Activated CD4-positive, CD25-positive, alpha-beta regulatory T cell (primary cell): ENCODE data around the gene INTS2.
"Not testable (repeated sequence)": the region's sequence is repeated elsewhere in the genome, so short reads cannot be mapped to it uniquely, and the experiment has no call there.

ENCODE experiments used
- DNase-seq, 4 experiments: peaks; one replicate each; lab custom pipeline; 2025; lab: John Stamatoyannopoulos, UW

Gene INTS2

DNA sequence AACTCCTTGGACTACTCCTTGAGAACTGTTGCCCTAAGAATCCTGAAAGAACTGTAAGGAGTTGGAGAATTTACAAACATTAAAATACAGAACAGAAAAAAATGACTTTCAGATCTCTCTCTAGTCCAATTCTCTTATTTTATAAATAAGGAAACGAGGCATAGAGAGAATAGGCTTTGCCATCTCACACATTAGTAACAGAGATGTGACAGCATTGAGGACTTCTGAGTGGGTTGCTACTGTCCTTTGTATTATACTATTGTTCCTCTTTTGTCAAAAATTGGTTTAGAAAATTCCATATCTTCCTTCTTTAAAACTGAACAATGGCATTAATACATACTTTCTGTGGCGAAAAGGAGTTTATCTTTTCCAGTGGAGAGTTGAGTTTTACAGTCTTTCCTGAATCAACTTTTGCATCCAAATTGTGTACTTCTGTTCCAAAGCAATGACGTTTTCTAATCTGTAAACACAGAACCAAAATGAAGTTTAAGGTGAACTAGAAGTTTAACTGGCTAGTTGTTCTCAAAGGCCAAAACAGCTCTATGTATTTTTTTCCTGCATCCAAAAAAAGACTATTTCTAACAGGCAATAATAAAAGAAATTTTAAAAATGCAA, 80.9 kb downstream of the INTS2 start:
- no peak for DNase-seq

DNA sequence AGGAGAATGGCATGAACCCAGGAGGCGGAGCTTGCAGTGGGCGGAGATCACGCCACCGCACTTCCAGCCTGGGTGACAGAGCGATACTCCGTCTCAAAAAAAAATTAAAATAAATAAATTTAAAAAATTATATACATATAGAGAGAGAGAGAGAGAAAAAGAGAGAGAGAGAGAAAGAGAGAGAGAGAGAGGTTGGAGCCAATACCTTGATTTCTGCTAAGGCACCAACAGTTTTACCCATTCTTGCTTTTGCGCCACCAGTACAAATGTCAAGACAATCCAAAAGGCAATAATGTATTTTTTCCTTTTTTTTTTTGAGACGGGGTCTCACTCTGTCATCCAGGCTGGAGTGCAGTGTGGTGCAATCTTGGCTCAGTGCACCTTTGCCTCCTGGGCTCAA, 81.7 kb downstream of the INTS2 start:
- DNase-seq = no peak

DNA sequence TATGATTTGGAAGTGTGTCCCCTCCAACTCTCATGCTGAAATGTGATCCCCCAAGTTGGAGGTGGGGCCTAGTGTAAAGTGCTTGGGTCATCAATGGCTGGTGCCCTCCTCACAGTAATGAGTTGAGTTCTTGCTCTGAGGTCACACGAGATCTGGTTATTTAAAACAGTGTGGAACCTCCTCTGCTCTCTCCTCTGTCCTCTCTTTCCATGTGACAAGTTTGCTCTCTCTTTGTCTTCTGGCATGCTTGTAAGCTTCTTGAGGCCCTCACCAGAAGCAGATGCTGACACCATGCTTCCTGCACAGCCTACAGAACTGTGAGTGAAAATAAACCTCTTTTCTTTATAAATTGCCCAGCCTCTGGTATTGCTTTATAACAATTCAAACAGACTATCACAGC, 84.3 kb downstream of the INTS2 start:
- DNase-seq = no peak

DNA sequence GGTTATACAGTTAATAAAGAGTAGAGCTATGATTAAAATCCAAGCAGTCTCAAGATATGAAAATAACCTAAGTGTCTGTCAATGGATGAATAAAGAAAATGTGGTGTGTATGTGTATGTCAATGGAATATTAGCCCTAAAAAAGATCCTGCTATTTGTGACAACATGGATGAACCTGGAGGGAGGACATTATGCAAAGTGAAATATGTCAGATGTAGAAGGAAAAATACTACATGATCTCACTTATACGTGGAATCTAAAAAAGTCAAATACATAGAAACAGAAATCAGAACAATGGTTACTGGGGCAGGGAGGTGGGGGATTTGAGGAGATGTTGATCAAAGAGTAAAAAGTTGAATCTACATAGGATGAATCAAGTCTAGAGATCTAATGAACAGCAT, 84.9 kb downstream of the INTS2 start:
- no peak for DNase-seq

DNA sequence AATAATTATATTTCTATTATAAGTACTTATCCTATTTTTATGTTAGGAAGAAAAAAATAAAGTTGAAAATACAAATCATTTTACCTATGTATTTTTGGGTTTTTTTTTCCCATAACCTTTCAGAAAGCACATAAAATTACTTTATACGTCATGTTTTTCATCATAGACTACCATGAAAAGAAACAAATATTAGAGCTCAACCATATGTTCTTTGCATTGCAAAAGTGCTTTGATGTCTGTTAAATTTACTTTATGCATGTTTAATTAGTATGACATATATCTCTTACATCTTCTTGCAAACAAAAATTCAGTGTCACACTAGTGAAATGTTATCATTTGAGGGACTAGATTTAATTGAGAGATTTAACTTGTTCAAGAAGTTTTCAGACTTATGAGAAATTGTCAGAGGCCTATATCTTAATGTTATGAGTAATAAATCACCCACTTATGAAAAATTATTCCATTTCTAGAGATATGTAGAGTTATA, 88.4 kb downstream of the INTS2 start:
- no peak for DNase-seq

DNA sequence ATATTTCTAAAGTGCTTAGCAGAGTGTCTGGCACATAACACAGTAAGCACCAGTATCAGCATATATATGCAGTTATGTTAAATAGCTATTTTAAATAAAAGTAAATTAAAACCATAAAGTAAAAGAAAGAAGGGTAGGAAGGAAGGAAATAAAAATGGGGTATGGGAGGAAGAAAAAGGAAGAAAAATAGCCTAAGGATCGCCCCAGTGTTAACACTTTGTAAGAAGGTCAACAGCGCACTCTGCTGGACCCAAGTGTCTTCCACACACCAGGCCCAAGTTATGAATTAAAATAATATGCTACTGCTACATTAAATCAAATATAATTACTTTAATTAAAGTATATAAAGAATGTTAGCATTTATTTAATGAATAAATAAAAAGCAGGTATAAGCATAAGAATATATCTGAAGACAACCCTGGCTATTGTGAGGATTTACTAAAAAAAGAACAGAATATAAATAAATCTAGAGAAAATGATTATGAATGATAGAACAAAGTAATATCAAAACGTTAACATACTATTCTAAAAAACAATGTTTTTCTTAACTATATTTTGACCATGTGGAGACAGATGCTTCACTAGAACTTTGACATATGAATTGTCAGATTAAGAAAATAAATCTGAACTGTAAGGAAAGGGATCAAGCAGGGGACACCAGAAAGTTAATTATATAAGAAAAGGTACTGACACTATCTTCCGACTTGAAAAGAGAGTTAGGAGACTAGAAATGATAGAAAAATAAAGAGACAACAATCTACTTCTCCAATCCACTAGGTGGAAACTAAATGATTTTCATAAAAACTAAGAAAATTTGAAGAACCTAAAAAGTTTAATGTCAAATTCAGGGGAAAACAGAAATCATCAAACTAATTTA, 90.4 kb downstream of the INTS2 start:
- peak; percentile 8 to 19 (median 11) for DNase-seq

DNA sequence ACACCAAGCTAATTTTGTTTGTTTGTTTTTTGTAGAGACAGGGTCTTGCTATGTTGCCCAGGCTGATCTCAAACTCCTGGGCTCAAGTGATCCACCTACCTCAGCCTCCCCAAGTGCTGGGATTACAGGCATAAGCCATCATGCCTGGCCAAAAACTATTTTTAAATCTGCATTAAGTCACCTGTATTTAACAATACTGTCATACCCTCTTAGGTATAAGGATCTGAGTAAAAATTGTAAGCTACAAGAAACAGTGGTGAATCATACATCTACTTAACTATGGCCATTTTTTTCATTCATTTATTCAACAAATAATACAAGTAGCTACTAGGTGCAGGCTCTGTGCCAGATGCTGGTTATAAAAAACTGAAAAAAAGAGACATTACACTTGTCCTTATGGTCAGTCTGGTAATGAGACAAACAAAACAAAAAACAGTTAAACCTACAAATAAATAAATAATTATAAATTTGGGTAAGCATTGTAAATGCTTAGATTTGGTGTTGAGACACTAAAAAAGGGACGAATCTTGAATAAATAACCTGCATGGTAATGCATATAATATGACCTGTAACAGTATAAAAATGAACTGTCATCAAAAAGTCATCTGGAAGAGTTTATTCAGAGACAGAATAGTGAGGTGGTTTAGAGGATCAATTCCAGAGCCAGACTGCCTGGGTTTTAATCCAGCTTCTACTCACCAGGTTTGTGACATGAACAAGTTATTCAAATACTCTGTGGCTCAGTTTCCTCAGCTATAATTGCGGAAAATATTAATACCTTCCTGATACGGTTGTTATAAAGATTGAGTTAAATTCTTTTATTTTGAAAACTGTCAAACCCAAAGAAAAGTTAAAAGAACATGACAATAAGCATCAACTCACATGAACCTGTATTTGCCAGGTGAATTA, 91.3 kb downstream of the INTS2 start:
- no peak for DNase-seq

DNA sequence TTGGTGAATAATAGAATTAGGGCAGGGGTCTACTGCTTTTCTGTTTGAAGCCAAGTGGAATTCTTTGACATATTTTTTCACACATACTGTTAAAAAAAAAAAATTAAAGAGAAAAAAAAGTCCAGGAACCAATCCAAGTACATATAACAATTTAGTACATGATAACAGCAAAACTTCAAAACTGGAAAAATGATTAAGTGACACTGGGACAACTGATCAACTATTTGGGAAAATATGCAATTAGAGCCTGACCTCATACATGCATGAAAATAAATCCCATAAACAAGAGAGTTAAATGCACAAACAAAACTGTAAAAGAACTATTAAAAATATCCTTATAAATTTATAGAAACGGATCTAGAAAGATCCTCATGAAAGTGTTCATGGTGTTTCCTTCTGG, 92.2 kb downstream of the INTS2 start:
- no peak for DNase-seq

DNA sequence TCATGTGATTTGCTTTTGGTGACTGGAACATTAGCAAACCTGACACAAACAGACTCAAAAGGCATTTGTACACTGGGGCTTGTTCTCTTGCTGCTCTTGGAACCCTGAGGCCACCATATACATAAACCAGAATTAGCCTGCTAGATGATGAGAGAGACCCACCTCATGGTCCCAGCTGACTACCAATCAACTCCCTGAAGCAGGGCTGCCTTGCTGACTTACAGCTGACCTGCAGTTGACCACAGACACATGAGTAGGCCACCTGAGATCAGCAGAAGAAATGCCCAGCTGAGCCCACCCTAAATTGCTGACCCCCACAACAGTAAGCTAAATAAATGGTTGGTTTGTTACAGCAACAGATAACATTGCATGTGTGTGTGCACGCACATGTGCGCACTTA, 93.2 kb downstream of the INTS2 start:
- no peak for DNase-seq

DNA sequence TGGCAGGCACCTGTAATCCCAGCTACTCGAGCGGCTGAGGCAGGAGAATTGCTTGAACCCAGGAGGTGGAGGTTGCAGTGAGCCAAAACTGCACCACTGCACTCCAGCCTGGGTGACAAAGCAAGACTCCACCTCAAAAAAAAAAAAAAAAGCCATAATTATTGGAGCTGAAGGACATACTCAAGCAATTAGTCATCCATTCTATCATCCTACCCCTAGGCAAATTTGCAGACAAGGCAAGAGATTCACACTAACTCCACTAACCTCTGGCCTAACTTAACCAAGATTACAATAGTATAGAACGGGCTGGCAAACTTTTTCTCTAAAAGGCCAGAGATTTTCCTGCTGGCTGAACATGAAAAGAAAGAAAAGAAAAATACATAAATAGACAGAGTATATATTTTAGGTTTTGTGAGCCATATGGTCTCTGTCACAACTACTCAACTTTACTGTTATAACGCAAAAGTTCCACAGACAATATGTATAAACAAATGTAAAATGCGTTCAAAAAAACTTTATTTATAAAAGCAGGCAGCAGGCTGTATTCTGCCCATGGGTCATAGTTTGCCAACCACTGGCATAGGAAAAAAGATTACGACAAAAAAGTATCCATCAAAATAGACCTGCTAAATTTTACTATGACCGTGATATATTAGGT, 94.1 kb downstream of the INTS2 start:
- no peak for DNase-seq

DNA sequence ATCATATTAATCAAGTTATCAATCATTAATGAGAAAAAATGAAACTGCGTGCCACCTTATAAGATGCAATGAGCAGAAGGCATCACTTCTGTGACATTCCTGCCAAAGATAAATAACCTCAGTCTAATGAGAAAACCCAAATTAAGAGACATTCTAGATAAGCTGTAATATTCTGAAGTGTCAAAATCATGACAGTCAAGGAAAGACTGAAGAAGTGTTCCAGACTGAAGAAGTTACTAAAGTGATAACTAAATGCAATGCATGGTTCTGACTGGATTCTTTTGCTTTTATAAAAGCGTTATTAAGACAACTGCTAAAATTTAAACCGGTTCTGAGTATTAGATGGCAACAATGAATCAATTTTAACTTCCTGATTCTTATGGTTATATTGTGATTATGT, 95.3 kb downstream of the INTS2 start:
- no peak for DNase-seq

DNA sequence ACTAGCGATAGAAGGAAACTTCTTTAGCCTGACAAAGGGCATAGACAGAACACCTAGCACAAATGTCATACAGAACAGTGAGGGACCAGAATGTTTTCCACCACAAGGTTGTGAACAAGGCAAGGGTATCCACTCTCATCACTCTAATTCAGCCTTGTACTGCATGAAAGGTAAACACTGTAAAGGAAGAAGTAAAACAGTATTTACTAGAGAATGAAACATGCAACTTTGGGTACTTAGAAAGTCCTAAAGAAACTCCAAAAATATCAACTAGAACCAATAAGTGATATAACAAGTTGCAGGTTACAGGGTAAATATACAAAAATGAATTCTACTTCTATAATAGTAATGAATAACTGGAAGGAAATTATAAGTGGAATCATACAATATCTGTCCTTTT, 96.7 kb downstream of the INTS2 start:
- no peak for DNase-seq

DNA sequence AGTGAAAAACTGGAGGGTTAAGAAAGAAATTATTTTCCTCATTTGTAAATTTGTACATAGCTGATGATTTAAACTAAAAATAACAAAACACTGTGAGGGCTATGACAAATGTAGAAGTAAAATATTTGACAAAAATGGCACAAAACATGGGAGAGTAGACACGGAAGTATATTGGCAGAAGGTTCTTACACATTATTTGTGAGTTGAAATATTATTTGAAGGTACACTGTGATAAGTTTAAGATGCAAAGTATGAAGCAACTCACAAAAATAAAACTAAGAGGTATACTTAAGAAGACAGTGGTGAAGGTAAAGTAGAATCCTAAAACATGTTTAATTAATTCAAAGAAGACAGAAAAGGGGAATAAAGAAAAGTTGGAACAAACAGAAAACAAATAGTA, 99.1 kb downstream of the INTS2 start:
- DNase-seq = no peak

DNA sequence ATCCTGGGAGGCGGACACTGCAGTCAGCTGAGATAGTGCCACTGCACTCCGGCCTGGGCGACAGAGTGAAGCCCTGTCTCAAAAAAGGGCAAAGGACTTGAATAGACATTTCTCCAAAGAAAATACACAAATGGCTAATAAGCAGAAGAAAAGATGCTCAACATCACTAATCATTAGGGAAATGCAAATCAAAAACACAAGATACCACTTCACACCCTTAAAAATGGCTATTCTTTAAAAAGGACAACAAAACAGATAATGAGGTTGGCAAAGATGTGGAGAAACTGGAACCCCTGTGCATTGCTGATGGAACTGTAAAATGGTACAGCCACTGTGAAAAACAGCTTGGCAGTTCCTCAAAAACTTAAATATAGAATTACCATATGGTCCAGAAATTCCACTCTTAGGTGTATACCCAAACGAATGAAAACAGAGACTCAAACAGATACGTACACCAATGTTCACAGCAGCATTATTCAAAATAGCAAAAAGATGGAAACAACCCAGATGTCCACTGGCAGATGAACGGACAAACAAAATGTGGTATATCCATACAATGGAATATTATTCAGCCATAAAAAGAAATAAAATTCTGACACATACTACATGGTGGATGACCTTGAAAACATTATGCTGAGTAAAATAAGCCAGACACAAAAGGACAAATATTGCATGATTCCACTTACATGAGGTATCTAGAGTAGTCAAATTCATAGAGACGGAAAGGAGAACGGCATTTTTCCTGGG, 100.0 kb downstream of the INTS2 start:
- no peak for DNase-seq

DNA sequence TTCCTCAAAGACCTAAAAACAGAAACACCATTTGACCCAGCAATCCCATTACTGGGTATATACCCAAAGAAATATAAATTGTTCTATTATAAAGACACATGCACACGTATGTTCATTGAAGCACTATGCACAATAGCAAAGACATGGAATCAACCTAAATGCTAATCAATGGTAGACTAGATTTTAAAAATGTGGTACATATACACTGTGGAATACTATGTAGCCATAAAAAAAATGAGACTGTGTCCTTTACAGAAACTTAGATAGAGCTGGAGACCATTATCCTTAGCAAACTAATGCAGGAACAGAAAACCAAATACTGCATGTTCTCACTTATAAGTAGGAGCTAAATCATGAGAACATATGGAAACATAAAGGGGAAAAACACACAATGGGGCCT, 100.9 kb downstream of the INTS2 start:
- DNase-seq = not testable (repeated sequence)

DNA sequence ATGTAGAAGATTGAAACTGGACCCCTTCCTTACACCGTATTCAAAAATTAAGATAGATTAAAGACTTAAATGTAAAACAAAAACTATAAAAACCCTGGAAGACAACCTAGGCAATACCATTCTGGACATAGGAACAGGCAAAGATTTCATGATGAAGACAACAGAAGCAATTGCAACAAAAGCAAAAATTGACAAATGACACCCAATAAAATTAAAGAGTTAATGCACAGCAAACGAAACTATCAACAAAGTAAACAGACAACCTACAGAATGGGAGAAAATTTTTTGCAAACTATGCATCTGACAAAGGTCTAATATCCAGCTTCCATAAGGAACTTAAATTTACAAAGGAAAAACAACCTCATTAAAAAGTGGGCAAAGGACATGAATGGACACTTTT, 101.6 kb downstream of the INTS2 start:
- DNase-seq = not testable (repeated sequence)

DNA sequence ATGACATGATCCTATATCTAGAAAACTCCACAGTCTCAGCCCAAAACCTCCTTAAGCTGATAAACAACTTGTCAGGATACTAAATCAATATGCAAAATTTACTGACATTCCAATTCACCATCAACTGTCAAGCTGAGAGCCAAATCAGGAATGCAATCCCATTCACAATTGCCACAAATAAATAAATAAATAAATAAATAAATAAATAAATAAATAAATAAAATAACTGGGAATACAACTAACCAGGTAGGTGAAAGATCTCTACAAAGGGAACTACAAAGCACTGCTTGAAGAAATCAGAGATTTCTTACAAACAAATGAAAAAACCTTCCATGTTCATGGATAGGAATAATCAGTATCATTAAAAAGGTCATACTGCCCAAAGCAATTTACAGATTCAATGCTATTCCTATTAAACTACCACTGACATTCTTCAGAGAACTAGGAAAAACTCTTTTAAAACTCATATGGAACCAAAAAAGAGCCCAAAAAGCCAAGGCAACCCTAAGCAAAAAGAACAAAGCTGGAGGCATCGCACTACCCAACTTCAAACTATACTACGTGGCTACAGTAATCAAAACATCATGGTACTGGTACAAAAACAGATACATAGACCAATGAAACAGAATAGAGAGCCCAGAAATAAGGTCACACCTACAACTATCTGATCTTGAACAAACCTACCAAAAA, 102.2 kb downstream of the INTS2 start:
- no peak for DNase-seq

DNA sequence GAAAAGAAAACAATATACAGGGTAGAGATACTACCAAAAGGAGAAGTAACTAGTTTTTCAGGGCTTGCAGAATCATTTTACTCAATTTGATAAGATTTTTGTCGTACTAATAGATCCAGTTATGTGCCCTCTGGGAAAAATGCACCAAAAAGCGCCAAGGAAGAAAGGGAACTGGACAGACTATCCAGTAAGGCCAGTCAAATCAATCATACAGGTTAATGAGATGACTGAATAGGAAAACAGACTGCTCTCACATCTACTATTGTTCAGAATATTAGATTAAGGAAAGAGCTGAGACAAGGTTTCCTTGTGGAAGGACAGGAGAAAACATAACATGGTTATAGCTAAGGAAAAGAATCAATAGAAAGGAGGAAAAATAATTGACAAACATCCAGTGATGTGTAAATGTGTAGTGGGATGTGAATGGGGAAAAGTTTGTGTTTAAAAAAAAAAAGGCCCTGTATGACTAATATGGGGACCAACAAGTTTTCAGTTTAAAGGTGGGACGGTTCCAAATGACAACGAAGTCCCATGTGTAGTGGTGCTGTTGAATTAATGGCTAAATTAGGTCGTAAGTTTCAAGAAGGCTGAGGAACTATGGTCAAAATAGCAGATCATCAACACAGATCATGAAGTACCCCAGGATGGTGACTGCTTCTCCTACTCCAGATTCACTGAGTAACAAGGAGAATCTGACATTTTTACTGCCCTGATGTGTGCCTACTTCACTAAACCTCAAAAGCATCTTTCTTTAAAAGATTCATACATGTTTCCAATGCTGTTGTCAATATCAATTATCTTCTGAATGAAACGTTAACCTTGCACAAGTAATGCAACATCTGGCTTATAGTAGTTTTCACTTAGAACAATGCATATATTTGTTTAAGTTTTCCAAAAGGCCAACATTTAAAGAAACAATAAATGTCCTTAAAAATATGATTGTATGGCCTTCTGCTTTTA, 105.2 kb downstream of the INTS2 start:
- no peak for DNase-seq

DNA sequence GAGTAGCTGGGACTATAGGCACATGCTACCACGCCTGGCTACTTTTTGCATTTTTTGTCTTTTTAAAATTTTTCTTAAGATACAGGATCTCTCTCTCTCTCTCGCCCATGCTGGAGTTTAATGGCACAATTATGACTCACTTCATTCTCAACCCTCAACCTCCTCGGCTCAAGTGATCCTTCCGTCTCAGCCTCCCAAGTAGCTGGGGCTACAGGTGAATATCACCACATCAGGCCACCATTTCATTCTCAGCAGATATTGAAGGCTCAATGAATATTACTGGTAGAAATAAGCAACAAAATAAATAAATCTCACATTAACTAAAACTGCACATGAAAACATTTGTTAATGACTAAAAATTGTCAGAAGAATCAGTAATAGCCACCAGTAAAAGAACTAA, 106.1 kb downstream of the INTS2 start:
- no peak for DNase-seq
